SK-MEL-5 (cell line): ENCODE measurements around the gene SLC8A1. TPM values are rescaled to one million over a fixed set of nuclear protein-coding genes. Genes with fewer than 3 reads are reported as not detected.
A peak's percentile ranks its signal among the peaks of the same experiment; 100 is the strongest.

Experiments
- DNase-seq: peaks from one replicate; pipeline ENCODE4 v3.0.0-alpha.2; 2016; ENCODE audit warnings: low read depth, low spot score
- in situ Hi-C: cut with HindIII; loops from 2 replicates; pipeline ENCODE4 v1.10.0; 2016; ENCODE audit warnings: low sequenced_read_pairs, high pct_unique_total_duplicates, low pct_unique_long_range_greater_than_20kb
- total RNA-seq: library from RNA; depleted of rRNA; stranded (reverse); fragments of >200 nt; shearing (Covaris generic); gene quantifications from 2 replicates; pipeline ENCODE4 v1.2.3, GENCODE V29; 2014

Gene SLC8A1
- total RNA-seq, 1 experiment from 2014 or later: 40.7 TPM

DNA sequence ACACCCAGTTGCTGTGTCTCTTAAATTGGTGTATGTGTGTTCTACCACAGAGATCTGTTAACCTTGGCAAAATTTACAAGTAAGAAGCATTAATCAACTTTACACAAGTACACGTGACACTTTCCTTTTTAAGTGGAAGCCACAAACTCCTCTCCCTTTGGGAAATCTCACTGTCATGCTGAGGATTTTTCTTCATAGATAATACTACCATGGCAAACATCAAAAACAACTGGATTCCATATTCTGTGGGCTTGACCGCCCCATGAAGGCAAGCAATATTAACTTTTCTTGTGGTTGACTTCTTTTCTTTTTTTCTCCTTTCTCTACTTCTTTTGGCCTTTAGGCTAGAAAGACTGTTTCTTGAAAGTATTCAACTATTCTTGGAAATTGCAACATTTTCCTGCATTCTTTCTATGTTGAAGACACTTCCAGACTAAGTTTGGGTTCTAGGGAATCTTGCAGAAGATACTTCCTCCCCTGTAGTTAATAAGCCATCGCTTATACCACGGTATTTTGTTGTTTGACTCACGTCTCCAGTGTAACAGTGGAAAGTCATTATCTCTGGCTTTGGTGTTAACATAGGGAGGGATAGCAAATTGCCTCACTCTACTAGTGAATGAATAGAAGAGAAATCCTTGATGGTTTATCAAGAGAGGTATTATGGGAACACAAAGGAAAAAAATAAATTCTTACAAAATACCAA, 79.5 kb downstream of the SLC8A1 start:
- in situ Hi-C loops: no loop called here
- no peak for DNase-seq

DNA sequence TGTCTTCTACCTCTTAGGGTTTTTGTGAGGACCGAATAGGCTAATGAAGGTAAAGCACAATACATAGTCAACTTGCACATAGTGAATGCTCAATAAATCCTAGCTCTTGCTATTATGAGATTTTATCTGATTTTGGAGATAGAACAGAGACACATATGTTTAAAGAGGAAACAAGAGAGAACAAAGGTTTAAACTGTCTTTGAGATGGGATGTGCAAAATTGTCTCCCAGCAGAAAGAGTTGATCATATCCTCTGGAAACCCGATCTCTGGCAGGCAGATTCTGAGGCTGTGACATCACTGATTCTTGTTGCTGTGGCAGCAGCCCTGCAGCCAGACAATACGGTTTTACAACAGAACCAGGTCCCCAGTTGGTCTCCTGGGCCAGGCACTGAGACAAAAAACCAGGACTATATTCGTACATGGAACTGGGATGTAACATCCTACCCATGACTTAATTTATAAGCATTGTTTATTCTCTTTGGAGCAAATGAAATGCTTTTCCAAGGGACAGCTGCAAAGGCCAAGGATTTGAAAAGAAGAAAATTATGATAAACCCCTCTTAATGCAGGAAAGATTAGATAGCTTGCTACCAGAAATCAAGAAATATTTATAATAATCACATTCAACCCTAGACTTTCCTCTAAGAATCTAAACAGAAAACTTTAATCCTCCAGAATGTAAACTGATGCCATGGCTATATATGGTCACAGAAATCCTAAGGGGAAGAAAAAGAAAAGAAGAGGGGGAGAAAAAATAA, 80.2 kb downstream of the SLC8A1 start:
- peak; percentile 57 for DNase-seq
- in situ Hi-C loops: no loop called here

DNA sequence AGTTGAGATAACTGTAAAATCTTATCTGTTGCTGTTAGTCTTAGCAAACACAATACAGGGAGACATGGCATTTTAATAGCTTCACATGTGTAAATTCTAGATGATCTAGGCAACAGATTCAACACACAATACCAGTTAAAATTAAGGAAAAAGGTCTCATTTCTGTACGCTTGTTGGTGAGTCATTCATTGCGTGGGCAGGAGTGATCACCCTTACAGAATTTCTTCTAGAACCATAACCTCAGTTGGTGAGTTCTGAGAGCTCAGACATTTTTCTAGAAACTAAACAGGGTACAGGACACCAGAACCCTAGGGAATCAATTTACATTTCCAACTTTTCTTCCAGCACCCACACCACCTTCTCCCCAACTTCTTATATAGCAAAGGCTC, 81.9 kb downstream of the SLC8A1 start:
- DNase-seq: no peak
- in situ Hi-C loops: no loop called here

DNA sequence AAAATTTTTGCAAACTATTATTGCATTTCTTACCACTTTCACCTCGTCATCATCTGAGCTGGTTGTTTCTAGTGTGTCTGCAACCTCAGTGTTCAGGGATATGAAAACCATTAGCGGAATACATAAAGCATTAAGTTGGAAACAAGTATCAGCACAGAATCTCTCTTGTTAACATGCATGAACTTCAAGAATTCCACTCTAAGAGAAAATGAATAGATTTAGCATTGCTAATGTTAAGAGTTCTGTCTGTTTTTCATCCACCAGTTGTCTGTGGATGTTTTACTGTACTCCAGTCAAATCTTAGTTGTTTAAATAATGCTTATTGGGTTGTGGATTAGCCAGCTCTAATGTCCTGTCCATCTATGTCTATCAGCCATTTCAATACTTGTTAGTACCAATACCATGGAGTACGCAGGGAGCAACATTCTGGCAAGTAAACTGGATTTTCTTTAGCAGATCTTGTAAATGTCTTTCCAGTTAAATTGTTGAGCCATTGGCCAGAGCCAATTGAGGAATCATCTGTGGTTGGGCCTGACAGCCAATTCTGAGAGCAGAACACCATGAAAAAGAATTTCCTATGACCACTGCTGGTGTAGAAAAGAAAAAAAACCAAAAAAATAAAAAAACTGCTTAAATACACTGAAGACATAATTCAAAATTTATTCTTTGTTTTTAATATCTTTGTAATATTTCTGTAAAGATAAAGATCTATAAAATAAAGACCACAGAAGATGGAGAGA, 82.5 kb downstream of the SLC8A1 start:
- no peak for DNase-seq
- in situ Hi-C loops: no loop called here

DNA sequence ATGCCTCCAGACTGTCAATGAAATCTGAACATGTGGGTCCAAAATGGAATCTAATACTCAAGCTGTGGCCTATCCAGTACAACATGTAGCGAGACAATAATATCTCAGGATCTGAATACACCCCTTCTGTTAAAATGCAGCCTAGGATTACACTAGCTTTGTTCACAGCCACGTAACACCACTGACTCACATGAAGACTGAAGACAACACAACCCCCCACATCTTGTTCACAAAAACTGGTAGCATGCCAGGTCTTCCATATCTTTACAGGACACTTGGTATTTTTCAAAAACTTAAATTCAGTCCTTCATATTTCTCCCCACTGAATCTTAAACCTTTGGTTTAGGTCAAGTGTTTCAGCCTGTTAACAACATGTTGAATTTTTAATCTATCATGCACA, 84.2 kb downstream of the SLC8A1 start:
- no peak for DNase-seq
- in situ Hi-C loops: no loop called here

DNA sequence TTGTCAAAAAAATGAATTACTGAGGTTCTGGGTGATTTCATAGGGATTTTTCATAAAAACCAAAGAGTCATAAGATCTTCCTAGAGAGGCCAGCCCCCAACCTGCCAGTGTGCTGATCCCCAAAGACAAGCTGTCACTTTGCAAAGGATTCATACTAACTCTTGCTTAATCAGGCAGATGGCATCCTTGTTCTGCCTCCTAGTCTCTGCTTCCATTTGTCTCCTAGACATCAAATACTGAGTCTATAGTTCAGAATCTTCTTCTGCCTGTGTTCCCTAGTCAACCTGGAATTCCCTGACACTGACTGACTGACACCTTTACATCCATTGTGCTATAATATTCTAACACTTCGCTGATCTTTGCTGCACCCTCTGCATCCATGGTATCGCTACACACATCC, 84.9 kb downstream of the SLC8A1 start:
- no peak for DNase-seq
- in situ Hi-C loops: no loop called here

DNA sequence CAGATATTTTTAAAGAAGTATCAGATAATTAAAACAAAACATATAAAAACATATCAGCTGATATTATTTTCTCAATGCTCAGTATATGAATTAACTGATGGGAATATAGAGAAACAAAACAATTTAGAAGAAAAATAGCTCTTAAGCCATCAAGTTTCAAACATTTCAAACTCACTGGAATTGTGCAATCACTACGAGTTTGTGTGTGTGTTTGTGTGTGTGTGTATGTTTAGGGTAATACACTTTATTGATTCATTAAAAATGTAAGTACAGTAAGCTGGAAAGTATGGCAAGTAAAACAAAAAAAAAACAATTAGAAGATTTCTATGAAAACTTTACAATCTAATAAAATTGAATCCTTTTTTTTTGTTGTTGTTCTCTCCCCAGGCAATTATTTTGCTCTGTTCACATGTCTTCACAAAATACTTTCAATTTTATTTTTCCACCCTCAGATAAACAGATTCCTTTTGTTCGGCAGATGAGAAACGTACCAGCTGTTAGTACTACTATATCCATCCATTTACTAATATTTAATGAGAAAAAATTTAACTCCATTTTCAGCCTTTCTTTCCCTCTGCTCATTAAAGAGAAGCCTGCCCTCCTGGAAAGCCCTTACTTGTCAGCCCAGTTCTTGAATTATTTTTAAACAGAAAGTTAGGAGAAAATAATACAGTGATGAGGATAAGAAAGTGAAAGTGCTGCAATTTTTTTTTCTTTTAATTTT, 87.6 kb downstream of the SLC8A1 start:
- in situ Hi-C loops: no loop called here
- peak; percentile 52 for DNase-seq

DNA sequence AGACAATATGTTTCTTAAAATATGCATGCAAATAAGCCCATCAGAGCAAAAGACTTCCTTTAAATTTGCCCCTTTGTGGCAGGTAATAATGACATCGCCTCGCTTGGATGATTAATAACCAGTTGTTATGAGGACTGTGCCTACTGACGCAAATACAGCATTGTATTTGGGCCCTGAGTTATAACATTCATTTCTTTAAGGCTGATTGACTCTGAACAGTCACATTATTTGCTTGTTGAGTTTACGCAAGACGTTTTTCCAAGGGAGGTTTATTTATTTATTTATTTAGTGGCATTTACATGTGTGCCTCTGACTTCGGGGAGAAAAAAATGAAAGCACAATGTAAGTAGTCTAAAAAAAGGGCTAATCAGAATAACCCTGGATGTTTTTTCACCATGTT, 88.3 kb downstream of the SLC8A1 start:
- in situ Hi-C loops: no loop called here
- DNase-seq: peak; percentile 90

DNA sequence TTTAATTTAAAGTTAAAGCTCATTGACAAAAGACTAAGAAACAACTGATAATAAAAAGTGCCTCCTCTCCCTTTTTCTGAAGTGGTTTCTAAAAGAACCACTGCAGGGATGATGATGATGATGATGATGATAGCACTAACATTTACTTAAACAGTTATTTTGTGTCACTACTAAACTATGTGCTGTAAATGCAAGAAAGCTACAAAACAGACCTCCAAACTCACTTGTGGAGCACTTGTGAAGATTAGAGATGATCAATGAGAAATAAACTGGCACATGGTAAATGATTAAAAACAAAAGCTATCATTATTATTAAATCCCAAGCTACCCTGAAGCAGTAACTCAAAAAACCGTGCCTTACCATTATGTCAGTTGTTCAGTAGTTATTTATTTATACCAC, 88.7 kb downstream of the SLC8A1 start:
- DNase-seq: peak; percentile 23
- in situ Hi-C loops: no loop called here

DNA sequence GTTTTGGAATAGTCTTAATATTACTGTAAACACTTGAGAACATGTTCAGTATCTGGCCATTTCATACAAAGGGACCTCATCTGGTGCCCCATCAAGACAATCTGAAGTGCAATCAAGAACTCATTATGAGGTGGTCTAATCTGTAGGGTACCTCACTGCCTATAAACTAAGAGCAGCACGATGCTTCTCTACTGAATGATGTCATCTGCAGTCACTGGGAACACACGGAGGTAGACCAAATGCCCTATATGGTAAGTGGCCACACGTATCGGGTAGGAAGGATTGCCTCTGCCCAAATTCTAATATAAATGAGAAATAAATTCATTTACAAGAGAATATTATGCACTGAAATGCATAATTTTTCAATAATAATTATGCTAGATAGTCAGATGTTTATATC, 90.4 kb downstream of the SLC8A1 start:
- in situ Hi-C loops: no loop called here

DNA sequence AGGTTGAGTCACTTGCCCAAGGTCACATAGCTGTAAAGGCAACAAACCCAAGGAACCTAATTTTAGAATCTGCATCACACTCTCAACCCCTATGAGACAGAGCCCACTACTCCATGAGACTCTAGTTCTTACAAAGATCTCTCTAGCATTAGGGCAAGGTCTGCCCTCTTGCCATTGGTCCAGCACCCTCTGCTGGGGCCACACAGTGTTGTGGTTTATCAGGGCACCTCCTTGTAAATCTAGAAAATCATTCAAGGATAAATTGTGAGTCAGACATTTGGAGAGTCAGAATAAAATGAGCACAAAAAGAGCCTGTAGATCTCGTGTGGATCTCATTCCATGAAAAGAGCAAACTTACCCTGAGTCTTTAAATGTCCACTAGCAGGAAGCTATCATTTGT, 91.2 kb downstream of the SLC8A1 start:
- no peak for DNase-seq
- in situ Hi-C loops: no loop called here

More for the DNA sequence above, 90.4 kb downstream of the SLC8A1 start:
- no peak for DNase-seq

DNA sequence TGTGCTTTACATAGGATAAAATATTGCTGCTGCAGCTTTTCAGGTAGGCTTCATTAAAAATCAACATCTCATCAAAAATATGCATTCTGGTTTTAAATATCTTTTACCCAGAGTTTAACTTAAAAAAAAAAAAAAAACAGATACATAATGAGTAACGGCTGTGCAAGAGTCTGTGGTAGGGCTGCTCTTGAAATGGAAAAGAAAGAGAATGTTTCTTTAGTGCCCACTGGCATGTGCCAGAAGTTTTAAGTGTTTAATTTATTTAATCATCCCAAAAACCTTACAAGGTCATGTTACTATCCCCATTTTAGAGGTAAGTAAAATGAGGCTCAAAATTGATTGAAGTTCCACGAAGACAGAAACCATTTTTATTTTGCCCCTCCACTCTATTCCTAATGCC, 92.1 kb downstream of the SLC8A1 start:
- in situ Hi-C loops: no loop called here
- DNase-seq: no peak

DNA sequence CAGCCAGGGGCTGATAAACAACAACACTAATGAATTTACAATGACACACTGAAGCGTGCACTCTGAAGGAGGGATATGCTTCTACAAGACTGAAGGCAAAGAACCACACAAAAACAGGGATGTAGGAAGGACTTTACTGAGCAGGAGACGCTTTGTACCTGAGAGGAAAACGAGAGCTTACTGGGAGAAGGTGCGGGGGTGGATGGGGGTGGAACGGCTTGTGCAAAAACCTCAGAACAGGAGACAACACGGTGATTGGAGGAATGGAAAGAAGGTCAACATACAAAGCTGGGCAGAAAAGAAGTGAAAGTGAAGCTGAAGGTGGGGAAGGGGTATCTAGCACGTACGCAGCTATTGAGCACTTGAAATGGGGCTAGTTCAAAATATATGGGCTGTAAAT, 93.1 kb downstream of the SLC8A1 start:
- in situ Hi-C loops: no loop called here

DNA sequence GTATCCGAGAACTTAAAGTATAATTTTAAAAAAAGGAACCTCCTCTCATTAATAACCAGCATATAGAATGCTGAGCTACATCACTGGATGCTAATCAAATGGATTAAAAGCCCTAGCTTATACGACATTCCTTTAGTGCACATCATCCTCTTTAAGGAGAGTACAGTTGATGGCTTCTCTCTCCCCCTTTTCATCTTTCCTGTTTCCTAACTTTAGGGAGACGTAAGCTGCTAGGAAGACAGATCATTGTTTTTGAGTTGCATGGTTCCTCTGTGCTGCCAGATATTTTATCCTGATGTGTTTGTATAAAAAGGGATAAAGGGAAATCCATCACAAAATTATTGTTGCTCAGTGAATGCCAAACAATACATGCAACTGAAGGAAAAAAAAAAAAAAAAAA, 94.2 kb downstream of the SLC8A1 start:
- in situ Hi-C loops: no loop called here
- DNase-seq: no peak

More for the DNA sequence above, 93.1 kb downstream of the SLC8A1 start:
- DNase-seq: peak; percentile 35

DNA sequence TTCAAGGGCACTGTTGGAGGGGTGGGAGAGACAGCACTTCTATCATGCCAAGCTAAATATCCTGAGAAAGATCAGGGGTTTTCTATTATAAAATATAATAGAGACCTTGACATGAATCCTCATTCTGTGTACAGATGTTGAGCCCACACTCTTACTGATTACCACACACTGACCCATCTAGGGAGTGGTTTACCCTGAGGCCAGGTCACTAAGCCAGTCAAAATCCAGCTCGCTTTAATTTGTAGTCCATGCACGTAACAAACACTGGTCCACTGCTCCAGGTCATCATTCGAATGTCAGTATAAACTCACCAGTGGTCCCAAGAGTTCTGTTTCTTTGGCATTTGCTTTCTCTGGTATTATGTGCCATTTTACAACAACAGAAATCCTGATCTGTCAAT, 96.4 kb downstream of the SLC8A1 start:
- in situ Hi-C loops: no loop called here
- DNase-seq: no peak

DNA sequence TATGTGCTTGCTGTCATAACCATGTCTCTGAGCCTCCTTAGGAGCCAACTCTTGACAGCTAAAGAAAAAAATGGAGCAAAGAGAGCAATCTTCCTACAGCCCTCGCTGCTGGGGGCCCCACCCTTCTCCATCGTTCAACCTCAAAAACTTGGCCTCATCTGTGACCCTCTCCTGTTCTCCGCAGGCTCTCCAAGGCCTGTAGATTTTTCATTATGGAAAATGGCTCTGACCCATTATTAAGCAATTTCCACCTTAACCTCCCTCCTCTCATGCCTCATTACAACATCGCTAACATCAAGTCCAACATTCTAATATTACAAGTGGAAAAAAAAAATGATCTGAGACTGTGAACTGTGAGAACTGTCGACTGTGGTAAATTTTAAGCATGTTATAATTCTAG, 98.7 kb downstream of the SLC8A1 start:
- DNase-seq: no peak
- in situ Hi-C loops: no loop called here

DNA sequence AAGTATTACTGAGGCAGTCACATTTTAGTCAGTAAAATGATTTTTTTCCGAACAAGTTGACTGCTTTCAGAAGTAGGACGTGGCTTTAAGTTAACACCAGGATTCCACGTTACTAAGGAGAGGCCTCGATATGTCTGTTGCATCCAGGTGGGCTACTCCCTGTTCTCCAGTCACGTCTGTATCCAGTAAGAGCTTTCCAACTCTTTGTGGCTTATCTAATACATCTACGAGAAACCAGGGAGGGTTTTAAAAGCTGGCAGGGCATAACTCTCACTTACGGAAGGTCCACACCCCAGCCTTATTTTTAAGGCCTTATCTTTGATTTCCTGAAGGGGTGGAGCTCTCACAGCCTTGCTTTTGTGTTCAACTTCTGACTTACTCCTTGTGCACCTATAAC, 99.2 kb downstream of the SLC8A1 start:
- in situ Hi-C loops: no loop called here
- DNase-seq: no peak

DNA sequence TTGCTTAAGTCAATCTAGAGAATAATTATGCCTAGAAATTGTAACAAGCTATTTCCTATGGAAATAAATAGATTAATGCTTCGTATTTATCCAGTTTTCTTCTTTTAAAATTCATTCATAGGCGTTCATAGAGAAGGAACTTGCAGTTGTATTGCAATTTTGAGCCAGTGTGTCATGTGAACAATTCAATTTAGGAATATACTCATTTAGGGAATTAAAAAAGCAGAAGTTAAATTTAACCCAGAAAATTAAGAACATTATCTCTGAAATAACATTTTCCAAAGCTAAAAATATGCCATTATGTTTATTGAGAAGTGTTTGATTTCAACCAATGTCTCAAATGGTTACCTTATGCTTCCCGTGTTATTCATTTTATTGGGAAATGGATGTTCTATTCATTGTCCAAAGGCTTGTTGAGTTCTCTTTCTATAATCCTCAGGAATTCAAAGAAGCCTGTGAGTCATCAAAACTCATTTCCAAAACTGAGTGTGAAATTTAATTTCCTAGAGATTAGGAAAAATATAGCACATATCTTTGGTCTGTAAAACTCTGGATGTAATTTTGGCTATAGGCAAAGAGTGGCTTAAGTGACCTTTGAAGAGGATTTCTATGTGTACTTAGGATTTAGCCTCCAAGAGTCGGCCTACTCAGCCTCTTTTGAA, 99.7 kb downstream of the SLC8A1 start:
- in situ Hi-C loops: no loop called here
- DNase-seq: no peak
